ENCODE results near the gene GLI1.
"Not testable (repeated sequence)": the region's sequence is repeated elsewhere in the genome, so short reads cannot be mapped to it uniquely, and the experiment has no call there.

DNA sequence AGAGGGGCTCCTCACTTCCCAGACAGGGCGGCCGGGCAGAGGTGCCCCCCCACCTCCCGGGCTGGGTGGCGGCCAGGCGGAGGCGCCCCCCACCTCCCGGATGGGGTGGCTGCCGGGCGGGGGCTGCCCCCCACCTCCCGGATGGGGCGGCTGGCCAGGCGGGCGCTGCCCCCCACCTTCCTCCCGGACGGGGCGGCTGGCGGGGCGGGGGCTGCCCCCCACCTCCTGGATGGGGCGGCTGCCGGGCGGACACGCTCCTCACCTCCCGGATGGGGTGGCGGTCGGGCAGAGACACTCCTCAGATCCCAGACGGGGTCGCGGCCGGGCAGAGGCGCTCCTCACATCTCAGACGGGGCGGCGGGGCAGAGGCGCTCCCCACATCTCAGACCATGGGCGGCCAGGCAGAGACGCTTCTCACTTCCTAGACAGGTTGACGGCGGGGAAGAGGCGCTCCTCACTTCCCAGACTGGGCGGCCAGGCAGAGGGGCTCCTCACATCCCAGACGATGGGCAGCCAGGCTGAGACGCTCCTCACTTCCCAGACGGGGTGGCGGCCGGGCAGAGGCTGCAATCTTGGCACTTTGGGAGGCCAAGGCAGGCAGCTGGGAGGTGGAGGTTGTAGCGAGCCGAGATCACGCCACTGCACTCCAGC lies 35.6 kb downstream of the GLI1 start:
- TF ChIP-seq POLR2A (IDR thresholded peaks at IDR 0.05): not testable (repeated sequence)
- TF ChIP-seq, protein P1, sequence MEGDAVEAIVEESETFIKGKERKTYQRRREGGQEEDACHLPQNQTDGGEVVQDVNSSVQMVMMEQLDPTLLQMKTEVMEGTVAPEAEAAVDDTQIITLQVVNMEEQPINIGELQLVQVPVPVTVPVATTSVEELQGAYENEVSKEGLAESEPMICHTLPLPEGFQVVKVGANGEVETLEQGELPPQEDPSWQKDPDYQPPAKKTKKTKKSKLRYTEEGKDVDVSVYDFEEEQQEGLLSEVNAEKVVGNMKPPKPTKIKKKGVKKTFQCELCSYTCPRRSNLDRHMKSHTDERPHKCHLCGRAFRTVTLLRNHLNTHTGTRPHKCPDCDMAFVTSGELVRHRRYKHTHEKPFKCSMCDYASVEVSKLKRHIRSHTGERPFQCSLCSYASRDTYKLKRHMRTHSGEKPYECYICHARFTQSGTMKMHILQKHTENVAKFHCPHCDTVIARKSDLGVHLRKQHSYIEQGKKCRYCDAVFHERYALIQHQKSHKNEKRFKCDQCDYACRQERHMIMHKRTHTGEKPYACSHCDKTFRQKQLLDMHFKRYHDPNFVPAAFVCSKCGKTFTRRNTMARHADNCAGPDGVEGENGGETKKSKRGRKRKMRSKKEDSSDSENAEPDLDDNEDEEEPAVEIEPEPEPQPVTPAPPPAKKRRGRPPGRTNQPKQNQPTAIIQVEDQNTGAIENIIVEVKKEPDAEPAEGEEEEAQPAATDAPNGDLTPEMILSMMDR (IDR thresholded peaks at IDR 0.05): not testable (repeated sequence)

All from right lobe of liver (tissue), 4 donors.